Ascending aorta (tissue), 2 donors: Measurements from ENCODE around the gene CABP4. TPM values are rescaled to one million over a fixed set of nuclear protein-coding genes. Genes with fewer than 3 reads are reported as not detected.

Experiments
- DNase-seq, 2 donors: peaks; one replicate each; pipeline ENCODE4 v3.0.0-alpha.2; 2019; ENCODE audit warnings: low spot score in 2 of 2
- H3K27ac ChIP-seq, 2 donors: fragments of 200-600 bp; sonication (generic); one replicate each; pipeline ENCODE4 v1.5.1; 2016 to 2017; ENCODE audit warnings: mild to moderate bottlenecking in 1 of 2
- H3K27me3 ChIP-seq: fragments of 200-600 bp; sonication (generic); one replicate; pipeline ENCODE4 v1.5.1; 2017
- H3K36me3 ChIP-seq, 2 donors: fragments of 200-600 bp; sonication (generic); one replicate each; pipeline ENCODE4 v1.5.1; 2016
- H3K4me1 ChIP-seq, 2 donors: fragments of 200-600 bp; sonication (generic); one replicate each; pipeline ENCODE4 v1.5.1; 2016 to 2017; ENCODE audit warnings: mild to moderate bottlenecking in 1 of 2
- H3K4me3 ChIP-seq, 2 donors: fragments of 200-600 bp; sonication (generic); one replicate each; pipeline ENCODE4 v1.5.1; 2016 to 2017; ENCODE audit warnings: mild to moderate bottlenecking in 1 of 2
- H3K9me3 ChIP-seq, 2 donors: fragments of 200-600 bp; sonication (generic); one replicate each; pipeline ENCODE4 v1.5.1; 2016
- CTCF ChIP-seq, 3 experiments: fragments of 200-600 bp in 2 of 3; fragments of 450-650 bp in 1 of 3; sonication (generic) in 2 of 3; IDR thresholded peaks; one replicate each; pipeline ENCODE4 v1.5.1; 2016 to 2019; ENCODE audit warnings: antibody characterized with exemption in 3 of 3, mild to moderate bottlenecking in 1 of 3, moderate library complexity in 1 of 3
- intact Hi-C: fragments of 100-400 bp; cut with DNase I; formaldehyde crosslinking; loops from one replicate; pipeline ENCODE4 v1.15.1; 2023
- total RNA-seq: library from RNA; depleted of rRNA; stranded (reverse); fragments of >200 nt; gene quantifications from one replicate; pipeline ENCODE4 v1.1.0, GENCODE V29; 2016

The CABP4 gene
- total RNA-seq, 1 donor from 2014 or later, result not detected

GRCh38 chr11:67417425-67417824, 37.7 kb upstream of the CABP4 start:
- no peaks in the 10 kb centered on the region for H3K36me3 ChIP-seq
- H3K4me1 ChIP-seq, result peaks cover 9 to 52% of the 10 kb centered on the region in 2 donors
- no peak overlapping the region for H3K4me3 ChIP-seq
- peak overlapping the region; percentile 90 to 98 for H3K27ac ChIP-seq
- no peaks in the 10 kb centered on the region for H3K27me3 ChIP-seq
- DNase-seq, result no peak
- intact Hi-C loops, result no loop called here
- H3K9me3 ChIP-seq, result no peaks in the 10 kb centered on the region
- TF ChIP-seq CTCF (IDR thresholded peaks at IDR 0.05), result no peak

DNA sequence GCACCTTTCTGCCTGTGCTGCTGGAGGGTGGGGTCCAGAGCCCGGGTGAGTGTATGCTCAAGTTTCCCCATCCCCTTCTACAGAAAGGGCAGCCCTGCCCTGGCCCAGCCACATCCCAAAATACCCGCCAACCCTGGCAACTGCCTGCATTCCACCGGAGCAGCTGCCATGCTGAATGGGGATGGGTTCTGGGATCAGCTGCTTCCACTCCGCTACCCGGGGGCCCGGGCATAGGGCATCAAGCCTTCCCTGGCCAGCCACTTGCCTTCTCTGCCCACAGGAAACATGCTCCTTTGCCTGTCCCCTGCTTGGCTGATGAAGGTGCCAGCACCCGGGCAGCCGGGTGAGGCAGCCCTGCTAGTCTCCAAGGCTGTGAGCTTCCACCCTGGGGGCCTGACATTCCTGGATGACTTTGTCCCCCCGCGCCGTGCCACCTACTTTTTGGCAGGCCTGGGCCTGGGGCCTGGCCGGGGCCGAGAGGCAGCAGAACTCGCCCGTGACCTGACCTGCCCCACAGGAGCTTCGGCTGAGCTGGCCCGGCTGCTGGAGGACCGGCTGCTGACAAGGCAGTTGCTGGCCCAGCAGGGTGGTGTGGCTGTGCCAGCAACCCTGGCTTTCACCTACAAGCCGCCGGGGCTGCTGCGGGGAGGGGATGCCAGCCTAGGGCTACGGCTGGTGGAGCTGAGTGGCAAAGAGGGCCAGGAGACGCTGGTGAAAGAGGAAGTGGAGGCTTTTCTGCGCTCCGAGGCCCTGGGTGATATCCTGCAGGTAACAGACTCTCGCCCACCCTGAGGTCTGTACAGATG, 36.5 kb upstream of the CABP4 start:
- DNase-seq, result no peak
- H3K27ac ChIP-seq, result peak overlapping the region; percentile 90 to 98
- no peaks in the 10 kb centered on the region for H3K27me3 ChIP-seq
- peak overlapping the region; percentile 9 to 27 for H3K4me3 ChIP-seq
- intact Hi-C loops, result no loop called here
- no peaks in the 10 kb centered on the region for H3K36me3 ChIP-seq
- no peaks in the 10 kb centered on the region for H3K9me3 ChIP-seq
- peaks cover 9 to 52% of the 10 kb centered on the region in 2 donors for H3K4me1 ChIP-seq
- no peak for TF ChIP-seq CTCF (IDR thresholded peaks at IDR 0.05)

DNA sequence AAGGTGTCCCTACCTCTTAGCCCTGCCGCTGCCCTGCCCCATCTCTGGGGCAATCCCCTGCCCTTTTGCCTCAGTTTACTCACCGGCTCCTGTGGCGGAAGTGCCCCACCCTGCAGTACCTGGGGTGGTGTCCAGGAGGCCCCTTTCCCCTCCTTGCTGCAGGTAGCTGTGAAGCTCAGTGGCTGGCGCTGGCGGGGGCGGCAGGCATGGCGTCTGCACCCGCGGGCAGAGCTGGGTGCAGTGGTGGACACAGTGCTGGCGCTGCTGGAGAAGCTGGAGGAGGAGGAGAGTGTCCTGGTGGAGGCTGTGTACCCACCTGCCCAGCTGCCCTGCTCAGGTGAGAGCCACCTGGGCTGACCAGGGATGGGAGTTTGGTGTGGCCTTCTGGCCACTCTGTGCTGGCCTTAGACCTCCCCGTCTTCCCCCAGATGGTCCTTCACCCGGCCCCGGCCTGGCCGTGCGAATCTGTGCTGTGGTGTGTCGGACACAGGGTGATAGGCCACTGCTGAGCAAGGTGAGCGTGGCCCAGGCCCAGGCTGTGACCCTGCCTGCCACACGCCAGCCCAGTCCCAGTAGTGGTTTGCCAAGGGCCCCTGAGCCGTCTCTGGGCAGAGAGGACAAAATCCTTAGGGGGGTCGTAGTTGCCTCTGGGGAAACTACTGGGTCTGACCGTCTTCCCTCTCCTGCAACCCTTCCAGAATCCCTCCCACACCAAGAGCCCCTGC, 35.7 kb upstream of the CABP4 start:
- intact Hi-C loops, result loop anchor here (2.0 kb wide), 1 partner anchor 17 kb away; no protein-coding TSS in a partner anchor
- Histone ChIP-seq H3K9me3 (no peaks in the 10 kb centered on the region), H3K4me1 (peaks cover 9 to 52% of the 10 kb centered on the region in 2 donors), H3K4me3 (no peak overlapping the region), H3K27me3 (no peaks in the 10 kb centered on the region), H3K36me3 (no peaks in the 10 kb centered on the region), H3K27ac (peak overlapping the region; percentile 90 to 98)
- no peak for TF ChIP-seq CTCF (IDR thresholded peaks at IDR 0.05)
- no peak for DNase-seq

- Histone ChIP-seq H3K27ac (peak overlapping the region; percentile 90 to 98), H3K36me3 (no peaks in the 10 kb centered on the region), H3K9me3 (no peaks in the 10 kb centered on the region), H3K27me3 (no peaks in the 10 kb centered on the region), H3K4me3 (peak overlapping the region; percentile 75 to 90), H3K4me1 (peaks cover 9 to 48% of the 10 kb centered on the region in 2 donors)
- TF ChIP-seq CTCF (IDR thresholded peaks at IDR 0.05), result no peak
- intact Hi-C loops, result loop anchor here (2.0 kb wide), 1 partner anchor 17 kb away; no protein-coding TSS in a partner anchor
- DNase-seq, result no peak
Measured at GRCh38 chr11:67420147-67420645, 35.0 kb upstream of the CABP4 start.

DNA sequence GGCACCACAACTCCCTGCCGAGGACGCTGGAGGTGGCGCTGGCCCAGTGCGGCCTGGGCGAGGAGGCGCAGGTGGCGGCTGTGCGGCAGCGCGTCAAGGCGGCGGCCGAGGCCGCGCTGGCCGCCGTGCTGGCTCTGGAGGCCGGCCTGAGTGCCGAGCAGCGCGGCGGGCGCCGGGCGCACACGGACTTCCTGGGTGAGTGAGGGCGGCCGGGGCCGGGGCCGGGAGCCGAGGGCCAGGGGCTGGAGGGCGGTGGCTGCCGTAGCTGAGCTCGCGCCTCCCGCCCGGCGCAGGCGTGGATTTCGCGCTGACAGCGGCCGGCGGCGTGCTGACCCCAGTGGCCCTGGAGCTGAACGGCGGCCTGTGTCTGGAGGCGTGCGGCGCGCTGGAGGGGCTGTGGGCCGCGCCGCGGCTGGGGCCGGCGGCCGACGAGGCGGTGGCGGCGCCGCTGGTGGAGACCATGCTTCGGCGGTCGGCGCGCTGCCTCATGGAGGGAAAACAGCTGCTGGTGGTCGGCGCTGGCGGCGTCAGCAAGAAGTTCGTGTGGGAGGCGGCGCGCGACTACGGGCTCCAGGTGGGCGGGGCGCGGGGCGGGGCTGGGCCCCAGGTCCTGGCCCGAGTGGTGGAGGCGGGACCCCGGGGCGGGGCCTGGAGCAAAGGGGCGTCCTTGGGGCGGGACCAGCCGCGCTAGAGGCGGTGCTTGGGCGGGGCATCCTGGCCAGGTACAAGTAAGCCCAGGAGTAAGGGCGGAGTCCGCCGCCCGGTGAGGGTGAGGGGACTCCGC, 34.3 kb upstream of the CABP4 start:
- DNase-seq, result peak; percentile 82 to 98
- no peaks in the 10 kb centered on the region for H3K9me3 ChIP-seq
- intact Hi-C loops, result loop anchor here (2.0 kb wide), 1 partner anchor 18 kb away; no protein-coding TSS in a partner anchor
- no peaks in the 10 kb centered on the region for H3K27me3 ChIP-seq
- peak overlapping the region; percentile 75 to 90 for H3K4me3 ChIP-seq
- H3K36me3 ChIP-seq, result no peaks in the 10 kb centered on the region
- TF ChIP-seq CTCF (IDR thresholded peaks at IDR 0.05), result peak in 1 of 3 experiments; percentile 25
- peaks cover 9 to 47% of the 10 kb centered on the region in 2 donors for H3K4me1 ChIP-seq
- peak overlapping the region; percentile 90 to 98 for H3K27ac ChIP-seq
